HL-60 (cell line): Measurements from ENCODE around the gene MAP6.

Experiments used
- CTCF ChIP-seq: IDR thresholded peaks from one replicate; pipeline ENCODE4 v1.5.1; 2011; ENCODE audit warnings: low read length, control low read depth, inconsistent platforms; ENCODE audit not compliant: insufficient read depth
- POLR2AphosphoS5 ChIP-seq: IDR thresholded peaks from 2 replicates; pipeline ENCODE4 v1.6.1; 2012; ENCODE audit warnings: low read depth

DNA sequence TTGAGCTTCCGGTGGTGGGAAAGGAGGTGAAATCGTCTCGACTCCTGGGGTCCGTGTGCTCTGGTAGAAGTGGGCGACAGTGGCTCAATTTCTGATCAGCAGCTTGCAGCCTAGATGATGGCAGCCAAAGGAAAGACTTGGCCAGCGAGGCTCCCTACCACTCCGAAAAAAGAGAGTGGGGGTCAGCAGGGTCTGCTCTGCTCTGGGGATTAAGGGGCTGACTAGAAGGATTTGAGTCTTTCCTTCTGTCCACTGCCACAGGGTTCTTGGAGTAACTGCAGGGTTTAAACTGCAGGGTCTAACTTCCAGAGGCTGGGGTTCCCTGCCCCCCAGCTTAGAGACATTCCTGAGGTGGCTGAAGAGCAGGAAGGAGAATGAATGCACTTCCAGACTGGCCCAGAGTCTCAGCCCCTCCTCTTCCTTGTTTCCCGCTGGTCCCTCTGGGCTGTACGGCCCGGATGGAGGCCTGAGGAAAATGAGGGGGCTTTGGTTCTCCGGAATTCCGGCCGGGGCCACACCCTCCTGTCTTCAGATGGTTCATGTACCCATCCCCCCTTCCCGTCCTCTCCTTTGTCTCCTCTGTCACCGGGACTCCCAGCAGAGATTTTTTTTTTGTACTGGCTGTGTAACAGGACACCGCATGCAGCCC, 105.9 kb downstream of the MAP6 start:
- TF ChIP-seq CTCF (no peak), POLR2AphosphoS5 (no peak)
